COLO668 (cell line): ENCODE results near the gene TBC1D7.

ENCODE experiments used
- DNase-seq: peaks from one replicate; lab custom pipeline; 2025; ENCODE audit not compliant: unreplicated experiment; lab: John Stamatoyannopoulos, UW

TBC1D7 gene

GRCh38 chr6:13273931-13274706 is 54.2 kb downstream of the TBC1D7 start:
- no peak for DNase-seq

- no peak for DNase-seq
These were observed 55.0 kb downstream of the TBC1D7 start for GRCh38 chr6:13273202-13273930.

GRCh38 chr6:13272131-13273046 is 55.9 kb downstream of the TBC1D7 start:
- no peak for DNase-seq

GRCh38 chr6:13268913-13269518 is 59.3 kb downstream of the TBC1D7 start:
- no peak for DNase-seq

GRCh38 chr6:13267142-13267651 is 61.1 kb downstream of the TBC1D7 start:
- no peak for DNase-seq

GRCh38 chr6:13263669-13264068 is 64.7 kb downstream of the TBC1D7 start:
- DNase-seq: no peak

GRCh38 chr6:13262302-13263230 is 65.8 kb downstream of the TBC1D7 start:
- no peak for DNase-seq

- DNase-seq: peak; percentile 2
These were observed 66.8 kb downstream of the TBC1D7 start for GRCh38 chr6:13261464-13261994.

- no peak for DNase-seq
These were observed 67.5 kb downstream of the TBC1D7 start for GRCh38 chr6:13260831-13261230.

- no peak for DNase-seq
These were observed 68.2 kb downstream of the TBC1D7 start for GRCh38 chr6:13260101-13260598.

GRCh38 chr6:13259393-13259792 is 68.9 kb downstream of the TBC1D7 start:
- DNase-seq: no peak

GRCh38 chr6:13256266-13257001 is 71.9 kb downstream of the TBC1D7 start:
- no peak for DNase-seq
